ENCODE measurements around the gene MAMDC2.
"Not testable (repeated sequence)": the region's sequence is repeated elsewhere in the genome, so short reads cannot be mapped to it uniquely, and the experiment has no call there.

MAMDC2 gene

DNA sequence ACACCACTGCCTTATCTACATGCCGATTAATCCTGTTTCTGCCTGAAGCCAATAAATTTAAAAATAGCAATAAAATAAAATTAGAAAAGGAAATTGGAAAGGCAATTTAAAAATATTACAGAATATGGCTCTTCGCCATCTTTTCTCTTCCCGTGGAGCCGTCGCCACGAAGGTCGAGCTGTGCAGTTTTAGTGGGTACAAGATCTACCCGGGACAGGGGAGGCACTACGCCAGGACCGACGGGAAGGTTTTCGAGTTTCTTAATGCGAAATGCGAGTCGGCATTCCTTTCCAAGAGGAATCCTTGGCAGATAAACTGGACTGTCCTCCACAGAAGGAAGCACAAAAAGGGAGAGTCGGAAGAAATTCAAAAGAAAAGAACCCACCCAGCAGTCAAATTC is 173.4 kb downstream of the MAMDC2 start:
- ATAC-seq = no peak

DNA sequence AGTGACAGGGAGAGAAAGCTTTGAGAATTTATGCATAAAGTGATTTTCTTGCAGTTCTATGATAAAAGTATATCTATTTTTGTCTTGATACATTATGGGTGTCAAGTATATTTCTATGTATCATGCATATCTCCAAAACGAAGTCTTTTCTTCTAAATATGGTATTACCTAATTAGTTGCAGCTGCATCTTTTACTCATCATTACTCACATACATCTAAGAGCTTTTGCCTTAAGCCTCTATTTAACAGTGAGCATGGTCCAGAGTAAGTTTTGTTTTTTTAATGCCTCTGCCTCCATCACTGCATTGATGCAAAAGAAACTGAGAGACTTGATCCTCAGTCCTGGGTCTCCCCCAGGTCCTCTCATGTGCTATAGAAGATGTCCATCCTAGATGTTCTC is 175.1 kb downstream of the MAMDC2 start:
- no peak for ATAC-seq

DNA sequence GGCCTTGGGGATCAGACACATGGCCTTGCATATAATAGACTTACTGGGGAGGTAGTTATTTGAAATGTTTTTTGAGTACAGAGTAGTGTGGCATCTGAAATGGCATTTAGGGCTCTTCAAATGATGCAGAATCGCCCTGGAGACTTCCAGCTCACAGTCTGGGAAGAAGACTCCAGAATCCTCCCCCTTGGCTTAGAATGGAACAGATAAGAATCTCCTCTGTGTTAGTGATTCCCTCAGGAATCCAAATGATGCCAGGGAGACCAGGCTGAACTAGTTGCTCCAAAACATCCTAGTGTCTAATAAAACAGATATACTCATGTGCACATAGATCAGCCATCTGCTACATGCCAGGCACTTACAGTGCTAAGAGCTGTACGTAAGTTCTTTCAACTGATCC is 176.6 kb downstream of the MAMDC2 start:
- ATAC-seq = no peak

DNA sequence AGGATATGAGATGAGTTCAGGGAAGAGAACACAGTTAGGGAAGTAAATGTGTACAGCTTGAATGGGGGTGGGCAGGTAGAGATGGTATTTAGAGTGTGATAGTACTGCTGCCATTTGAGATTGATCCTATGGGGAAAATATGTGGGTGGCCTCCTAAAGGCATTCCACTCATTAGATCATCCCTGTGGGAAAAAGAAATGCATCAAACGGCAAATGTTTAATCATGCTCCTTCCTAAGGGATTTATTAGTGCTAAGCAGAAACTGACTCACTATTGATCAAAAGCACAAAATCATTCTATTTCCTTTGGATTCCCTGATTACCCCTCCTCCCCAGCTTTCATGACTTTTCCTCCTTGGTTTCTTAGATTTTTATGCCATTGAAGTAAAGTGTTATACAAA is 178.7 kb downstream of the MAMDC2 start:
- no peak for ATAC-seq

DNA sequence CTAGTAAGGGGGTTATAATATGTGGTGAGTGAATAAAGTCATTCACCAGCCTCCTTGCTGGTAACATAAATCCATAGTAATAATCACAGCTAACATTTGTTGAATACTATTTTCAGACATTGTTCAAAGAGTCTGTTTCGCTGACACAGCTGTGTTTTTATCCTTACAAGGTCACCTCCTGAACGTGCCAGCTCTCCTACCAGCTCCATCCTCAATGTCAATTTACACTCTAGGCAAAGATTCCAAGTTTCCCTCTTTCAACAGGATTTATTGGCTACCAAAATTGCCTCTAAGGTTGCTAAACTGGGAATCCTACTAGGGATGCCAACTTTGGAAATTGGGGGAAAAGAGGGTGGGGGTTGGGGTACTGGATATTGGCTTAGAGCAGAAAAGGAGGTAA is 184.5 kb downstream of the MAMDC2 start:
- no peak for ATAC-seq

DNA sequence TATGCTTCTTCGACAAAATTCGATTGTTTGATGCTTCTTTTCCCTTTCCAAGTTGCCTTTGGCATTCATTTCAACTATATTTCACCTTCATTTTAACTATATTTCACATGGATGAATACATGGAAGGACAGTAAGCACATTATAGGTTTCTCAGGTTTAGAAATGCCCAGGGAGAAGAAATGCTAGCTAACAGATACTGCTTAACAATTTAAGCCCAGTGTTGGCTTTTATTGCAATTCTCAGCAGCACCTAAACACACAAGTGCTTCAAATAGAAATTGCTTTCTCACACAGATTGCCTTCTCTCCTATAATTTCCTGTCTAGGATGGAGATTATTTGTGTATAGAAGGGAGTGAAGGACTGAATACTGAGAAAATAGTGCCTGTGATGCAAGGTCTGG is 185.0 kb downstream of the MAMDC2 start:
- no peak for ATAC-seq

DNA sequence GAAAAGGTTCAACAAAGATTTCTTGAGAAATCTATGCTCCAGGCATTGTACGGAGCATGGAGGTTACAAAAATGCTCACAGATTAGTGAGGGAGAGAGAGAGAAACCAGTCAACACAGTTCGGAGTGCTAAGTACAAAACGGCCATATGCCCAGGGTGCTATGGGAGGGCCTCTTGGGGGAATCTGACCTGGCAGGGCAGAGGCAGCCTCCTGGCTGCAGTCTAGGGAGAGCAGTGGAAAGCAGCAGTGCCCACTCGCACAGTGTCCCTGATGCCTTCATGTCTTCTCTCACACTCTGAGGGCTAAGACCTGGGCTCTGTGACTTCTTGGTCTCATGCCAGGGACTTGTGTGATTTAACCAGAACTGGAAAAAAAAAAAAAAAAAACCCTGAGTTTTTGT is 185.4 kb downstream of the MAMDC2 start:
- no peak for ATAC-seq

DNA sequence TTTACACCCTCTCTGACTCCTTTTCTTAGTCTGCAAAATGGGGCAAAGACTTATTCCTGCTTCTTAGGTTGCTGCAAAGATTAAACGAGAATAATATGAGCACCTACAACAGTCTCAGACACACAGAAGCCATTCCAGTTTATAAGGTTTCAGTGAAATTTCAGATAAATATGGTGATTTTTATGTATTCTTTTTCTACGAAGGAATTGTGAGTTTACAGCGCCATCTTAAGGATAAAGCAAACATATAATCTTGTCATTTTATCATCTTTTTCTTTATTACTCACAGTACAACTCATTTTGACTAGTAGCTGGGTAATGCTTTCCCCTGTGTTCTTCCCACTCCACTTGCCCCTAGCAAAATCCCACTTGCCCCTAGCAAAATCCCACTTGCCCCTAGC is 185.9 kb downstream of the MAMDC2 start:
- no peak for ATAC-seq

DNA sequence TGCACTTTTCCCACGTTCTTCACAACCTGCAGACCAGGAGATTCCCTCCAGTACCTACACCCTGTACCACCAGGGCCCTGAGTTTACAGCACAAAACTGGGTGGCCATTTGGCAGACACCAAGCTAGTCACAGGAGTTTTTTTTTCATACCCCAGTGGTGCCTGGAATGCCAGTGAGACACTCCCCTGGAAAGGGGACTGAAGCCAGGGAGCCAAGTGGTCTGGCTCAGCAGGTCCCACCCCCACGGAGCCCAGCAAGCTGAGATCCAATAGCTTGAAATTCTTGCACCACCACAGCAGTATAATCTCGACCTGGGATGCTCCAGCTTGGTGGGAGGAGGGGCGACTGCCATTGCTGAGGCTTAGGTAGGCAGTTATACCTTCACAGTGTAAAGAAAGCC is 188.8 kb downstream of the MAMDC2 start:
- ATAC-seq = no peak

DNA sequence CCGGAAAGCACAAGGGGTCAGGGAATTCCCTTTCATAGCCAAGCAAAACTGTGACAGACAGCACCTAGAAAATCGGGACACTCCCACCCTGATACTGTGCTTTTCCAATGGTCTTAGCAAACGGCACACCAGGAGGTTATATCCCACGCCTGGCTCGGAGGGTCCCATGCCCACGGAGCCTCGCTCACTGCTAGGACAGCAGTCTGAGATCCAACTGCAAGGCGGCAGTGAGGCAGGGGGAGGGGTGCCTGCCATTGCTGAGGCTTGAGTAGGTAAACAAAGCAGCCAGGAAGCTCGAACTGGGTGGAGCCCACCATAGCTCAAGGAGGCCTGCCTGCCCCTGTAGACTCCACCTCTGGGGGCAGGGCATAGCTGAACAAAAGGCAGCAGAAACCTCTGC is 190.6 kb downstream of the MAMDC2 start:
- ATAC-seq = not testable (repeated sequence)

DNA sequence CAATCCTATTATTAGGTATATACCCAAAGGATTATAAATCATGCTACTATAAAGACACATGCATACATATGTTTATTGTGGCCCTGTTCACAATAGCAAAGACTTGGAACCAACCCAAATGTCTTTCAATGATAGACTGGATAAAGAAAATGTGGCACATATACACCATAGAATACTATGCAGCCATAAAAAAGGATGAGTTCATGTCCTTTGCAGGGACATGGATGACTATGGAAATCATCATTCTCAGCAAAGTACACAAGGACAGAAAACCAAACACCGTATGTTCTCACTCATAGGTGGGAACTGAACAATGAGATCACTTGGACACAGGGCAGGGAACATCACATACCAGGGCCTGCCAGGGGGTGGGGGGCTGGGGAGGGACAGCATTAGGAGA is 202.3 kb downstream of the MAMDC2 start:
- not testable (repeated sequence) for ATAC-seq

DNA sequence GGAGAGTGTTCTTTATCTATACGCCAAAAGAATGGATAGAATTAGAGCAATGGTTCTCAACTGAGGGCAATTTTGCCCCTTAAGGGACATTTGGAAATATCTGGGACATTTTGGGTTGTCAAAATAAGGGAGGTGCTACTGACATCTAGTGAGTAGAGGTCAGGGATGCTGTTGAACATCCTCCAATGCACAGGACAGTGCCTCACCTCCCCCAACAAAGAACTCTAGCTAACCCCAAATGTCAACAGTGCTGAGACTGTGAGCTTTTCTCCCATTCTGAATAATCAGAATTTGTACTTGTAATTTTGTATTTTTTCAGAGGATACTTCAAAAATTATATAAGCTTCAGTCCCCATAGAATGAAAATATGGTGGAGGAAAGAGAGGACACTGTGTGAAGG is 206.6 kb downstream of the MAMDC2 start:
- no peak for ATAC-seq

DNA sequence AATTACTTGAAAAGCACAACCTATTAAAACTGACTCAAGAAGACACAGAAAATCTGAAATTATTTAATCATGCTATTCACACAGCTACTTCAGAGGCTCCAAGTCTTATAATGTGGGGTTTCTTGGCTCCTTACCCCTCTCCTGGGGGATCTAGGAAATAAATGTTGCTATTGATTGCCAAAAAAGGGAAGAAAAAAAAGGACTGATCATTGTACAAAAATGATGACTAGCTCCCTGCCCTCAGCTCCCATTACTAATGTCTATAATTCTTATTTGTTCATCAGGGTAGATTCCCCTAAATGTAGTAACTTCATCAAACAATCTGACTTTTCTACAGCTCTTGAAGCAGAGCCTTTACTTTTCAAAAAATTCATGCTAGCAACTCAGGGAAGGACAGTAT is 211.8 kb downstream of the MAMDC2 start:
- no peak for ATAC-seq

DNA sequence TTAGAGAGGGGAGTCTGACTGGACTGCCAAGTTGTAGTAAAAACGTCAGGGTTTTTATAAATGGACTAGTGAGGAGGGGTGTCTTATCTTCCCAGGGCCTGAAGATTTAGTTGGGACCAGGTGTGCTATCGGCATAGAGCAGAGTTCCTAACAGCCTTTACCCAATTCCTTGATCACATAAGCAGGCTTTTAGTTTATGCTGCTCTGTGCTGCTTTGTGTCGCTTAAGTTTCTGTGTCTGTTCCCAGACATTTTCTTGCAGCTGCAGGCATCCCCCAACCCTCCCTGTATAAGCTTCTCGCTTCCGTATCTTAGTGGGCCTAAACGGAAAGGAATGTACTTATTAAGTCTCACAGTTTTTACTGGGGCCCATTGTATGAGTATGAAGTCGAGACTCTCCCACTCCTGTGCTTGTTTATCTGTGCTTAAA is 212.5 kb downstream of the MAMDC2 start:
- no peak for ATAC-seq

DNA sequence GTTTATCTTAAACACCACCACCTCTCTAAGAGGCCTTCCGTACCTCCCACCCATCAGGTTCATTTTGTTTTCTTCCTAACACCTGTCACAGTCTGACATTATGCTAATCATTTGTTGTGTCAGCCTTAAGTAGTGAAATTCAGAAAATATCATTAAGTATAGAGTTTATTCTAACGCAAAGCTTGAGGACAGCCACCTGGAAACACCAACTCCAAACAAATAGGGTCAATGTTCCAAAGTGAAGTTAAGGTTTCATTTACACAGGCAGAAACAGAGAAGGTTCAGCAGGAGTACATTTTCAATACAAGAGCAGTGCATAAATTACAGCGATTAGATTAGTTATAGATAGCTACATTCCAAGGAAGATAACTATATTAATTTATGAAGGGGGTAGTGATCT is 213.9 kb downstream of the MAMDC2 start:
- no peak for ATAC-seq

DNA sequence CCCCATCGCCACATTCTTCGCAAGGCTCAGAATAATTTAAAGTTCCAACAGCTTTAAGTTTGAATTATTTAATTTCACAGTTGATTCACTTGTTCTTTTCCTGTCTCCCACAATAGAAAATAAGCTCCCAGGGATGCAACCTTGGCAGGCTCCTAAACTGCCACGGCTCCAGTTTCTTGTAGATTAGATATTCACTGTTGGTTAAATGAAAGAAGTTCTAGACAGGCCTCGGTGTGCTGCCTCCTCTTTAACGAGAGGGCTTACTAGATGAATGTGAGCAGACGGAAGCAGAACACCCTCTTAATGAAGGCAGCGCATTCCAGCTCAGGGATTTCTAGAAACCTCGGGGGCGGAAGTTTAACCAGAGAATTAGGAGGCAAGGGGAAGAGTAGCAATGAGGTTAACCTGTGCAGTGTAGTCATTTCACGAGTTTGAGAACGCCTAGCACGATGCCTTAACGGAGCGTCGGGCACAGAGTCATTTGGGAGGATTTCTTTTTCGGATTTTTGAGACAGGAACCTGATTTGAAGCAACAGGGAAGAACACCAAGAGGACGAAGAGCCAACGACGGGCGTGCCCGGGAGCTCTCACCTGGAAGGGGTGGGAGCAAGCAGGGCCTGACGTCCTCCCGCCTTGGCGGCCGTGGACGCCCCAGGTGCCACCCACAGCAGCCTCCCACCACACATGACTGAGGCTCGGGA is 214.5 kb downstream of the MAMDC2 start:
- peak; percentile 49 to 53 for ATAC-seq

DNA sequence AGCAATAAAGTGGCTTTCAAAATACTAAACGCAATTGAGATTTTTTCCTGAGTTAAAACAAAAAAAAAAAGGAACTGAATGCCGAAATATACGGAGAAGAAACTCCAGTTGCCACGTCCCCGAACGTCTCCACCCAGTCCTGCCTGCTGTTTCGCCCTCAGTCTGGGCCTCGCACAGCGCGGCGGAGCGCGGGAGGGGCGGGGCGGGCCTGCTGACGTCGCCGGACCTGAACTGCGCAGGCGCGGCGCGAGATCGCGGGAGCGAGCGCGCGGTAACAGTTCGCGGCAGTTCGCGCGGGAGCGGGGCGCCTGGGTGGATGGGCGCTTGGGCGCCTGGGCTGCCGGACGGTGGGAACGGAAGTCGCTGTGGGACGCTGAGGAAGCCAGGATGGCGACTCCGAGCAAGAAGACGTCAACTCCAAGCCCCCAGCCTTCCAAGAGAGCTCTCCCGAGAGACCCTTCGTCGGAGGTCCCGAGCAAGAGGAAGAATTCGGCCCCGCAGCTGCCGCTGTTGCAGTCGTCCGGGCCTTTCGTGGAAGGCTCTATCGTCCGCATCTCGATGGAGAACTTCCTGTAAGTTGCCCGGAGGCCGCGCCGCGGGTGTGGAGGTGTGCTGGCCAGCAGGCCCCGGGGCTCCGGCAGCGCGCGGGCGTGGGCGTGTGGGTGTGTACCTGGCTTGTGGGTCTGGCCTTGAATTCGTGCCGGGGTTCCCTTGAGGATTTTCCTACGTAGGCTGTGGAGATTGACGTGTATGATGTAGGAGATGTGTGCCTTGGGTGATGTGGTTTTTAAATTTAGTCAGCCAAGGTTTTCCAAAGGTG is 215.3 kb downstream of the MAMDC2 start, which contains the start of gene SMC5:
Gene SMC5 (plus strand): TSS at position 287 of the 820 bp plus-strand sequence. CDS start 101 bp downstream, at position 388.
- peak; percentile 87 to 88 for ATAC-seq

DNA sequence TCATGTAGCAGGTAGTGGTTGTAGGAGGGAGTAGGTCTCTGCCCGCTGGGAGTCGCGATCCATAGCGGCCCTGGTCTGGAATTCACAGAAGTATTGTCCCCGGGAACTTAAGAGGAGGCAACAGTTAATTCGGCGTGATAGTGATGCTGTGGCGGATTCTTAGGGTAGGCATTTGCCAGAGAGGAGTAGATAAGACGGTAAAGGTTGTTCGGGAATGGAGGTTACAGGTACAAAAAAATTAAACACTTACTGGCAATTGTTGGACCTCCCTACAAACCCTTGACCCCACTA is 215.8 kb downstream of the MAMDC2 start:
- ATAC-seq = no peak

DNA sequence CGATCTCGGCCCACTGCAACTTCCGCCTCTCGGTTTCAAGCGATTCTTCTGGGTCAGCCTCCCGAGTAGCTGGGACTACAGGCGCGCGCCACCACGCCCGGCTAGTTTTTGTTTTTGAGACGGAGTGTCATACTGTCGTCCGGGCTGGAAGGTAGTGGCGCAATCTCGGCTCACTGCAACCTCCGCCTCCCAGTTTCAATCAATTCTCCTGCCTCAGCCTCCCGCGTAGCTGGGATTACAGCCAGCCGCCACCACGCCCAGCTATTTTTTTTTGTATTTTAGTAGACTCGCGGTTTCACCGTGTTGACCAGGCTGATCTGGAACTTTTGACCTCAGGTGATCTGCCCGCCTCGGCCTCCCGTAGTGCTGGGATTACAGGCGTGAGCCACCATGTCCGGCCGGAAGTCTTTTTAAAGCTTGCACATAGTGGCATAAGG is 216.4 kb downstream of the MAMDC2 start:
- no peak for ATAC-seq

DNA sequence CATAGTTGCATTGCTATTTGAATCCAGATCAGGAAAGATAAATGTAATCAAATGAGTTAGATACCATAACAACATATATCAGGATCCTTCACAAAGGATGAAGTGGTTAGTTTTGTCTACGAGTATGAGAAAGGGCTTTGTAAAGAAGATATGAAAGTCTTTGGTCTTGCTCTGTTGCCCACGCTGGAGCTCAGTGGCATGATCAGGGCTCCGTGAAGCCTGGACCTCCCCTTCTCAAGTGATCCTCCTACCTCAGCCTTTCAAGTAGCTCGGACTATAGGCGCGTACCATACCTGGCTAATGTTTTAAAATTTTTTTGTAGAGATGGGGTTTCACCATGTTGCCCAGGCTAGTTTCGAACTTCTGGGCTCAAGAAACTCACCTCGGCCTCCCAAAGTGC is 217.0 kb downstream of the MAMDC2 start:
- no peak for ATAC-seq

DNA sequence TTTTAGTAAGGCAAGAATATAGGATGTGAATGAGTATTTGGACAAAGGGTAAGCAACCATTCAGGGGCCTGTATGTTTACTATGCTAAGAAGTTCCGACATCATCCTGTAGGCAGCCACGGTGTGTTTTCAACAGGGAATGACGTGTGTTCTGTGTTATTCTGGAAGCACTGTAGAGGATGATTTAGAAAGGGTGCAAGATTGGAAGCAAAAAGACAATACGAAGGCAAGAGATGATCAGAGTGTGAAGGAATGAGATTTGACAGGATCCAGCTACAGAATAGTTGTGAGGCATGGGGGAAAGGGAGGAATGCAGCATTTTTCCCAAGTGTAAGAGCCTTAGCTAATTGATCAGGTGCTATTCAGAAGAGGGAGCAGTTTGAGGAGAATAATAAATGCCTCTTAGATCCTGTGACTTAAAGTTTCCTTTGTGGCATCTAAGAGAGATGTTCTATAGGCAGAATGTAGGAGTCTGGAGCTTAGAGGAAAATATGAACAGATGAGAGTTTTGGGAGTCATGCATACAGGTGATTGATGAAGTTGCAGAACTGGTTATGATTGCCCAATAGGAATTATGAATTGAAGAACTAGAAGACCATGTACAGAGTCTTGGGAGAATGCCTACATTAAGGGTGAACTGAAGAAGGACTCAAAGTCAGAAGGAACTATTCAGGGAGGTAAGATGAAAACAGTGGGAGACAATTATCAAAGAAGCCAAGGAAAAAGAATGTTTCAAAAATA is 217.7 kb downstream of the MAMDC2 start:
- no peak for ATAC-seq

DNA sequence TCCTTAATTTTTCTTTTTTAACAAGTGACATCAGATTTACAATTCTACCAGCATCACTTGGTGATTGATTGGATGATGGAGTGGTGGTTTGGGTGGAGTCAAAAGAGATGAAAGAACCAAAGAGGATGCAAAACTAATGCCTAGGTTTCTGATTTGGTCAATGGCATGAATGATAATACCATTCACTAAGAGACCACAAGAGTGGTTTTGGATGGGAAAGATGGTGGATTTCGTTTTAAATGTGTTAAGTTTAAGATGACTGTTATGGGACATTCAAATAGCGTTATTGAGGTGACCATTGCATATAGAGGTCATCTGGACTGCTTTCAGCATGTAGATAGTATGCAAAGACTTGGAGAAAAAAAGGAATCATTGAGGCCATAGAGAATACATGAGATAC is 218.7 kb downstream of the MAMDC2 start:
- ATAC-seq = no peak

DNA sequence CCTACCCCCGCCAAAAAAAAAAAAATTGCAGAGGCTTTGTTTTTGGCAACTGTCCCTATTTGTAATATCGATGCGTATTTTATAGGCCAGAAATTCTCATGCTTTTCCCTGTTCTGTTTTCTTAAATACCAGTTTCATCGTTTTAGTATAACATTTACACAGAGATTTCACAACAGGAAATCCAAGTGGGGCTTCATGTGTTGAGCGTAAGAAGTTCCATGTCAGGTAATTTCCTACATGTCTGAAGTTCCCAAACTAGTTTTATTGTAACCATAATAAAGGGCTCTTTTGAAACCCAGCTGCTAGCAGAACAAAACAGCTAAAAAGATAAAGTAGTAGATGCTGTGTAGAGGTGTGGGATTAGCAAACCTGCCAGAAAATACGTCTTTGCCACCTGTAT is 219.3 kb downstream of the MAMDC2 start:
- no peak for ATAC-seq

DNA sequence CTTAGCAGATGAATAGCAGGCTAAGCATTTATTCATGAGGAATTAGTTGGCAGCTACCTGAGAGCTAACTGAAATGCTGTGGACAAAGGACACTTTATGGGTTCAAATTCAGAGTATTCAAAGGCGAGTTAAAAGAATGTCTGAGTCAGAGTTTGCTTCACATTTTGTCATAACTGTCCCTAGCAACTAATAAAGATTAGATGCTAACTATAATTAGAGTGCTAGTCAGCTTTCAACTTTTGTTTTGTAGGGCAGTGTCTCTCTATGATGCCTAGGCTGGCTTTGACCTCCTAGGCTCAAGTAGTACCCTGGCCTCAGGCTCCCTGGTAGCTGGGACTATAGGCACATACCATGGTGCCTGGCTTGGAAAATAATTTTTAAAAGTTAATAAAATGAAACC is 219.8 kb downstream of the MAMDC2 start:
- peak in 1 of 2 donors; percentile 2 for ATAC-seq
